Ishikawa (cell line): ENCODE data around the gene S100A13.

Experiments
- CEBPB ChIP-seq: IDR thresholded peaks from 2 replicates; pipeline ENCODE4 v1.6.1; 2012
- EGR1 ChIP-seq: IDR thresholded peaks from 2 replicates; pipeline ENCODE4 v1.6.1; 2012
- EP300 ChIP-seq: IDR thresholded peaks from 2 replicates; pipeline ENCODE4 v1.6.1; 2012; ENCODE audit warnings: borderline replicate concordance
- FOXM1 ChIP-seq: IDR thresholded peaks from 2 replicates; pipeline ENCODE4 v1.6.1; 2012; ENCODE audit warnings: low read depth, borderline replicate concordance
- MAX ChIP-seq: IDR thresholded peaks from 2 replicates; pipeline ENCODE4 v1.6.1; 2012
- REST ChIP-seq: IDR thresholded peaks from 2 replicates; pipeline ENCODE4 v1.6.1; 2012; ENCODE audit warnings: low read depth, mild to moderate bottlenecking
- TAF1 ChIP-seq: IDR thresholded peaks from 2 replicates; pipeline ENCODE4 v1.6.1; 2012; ENCODE audit warnings: low read depth, mild to moderate bottlenecking
- TEAD4 ChIP-seq: IDR thresholded peaks from 2 replicates; pipeline ENCODE4 v1.6.1; 2012
- YY1 ChIP-seq: IDR thresholded peaks from 2 replicates; pipeline ENCODE4 v1.6.1; 2012; ENCODE audit warnings: low read depth
- ZBTB7A ChIP-seq: IDR thresholded peaks from 2 replicates; pipeline ENCODE4 v1.6.1; 2012; ENCODE audit warnings: low read depth

GRCh38 chr1:153577138-153577537, 50.2 kb downstream of the S100A13 start:
- TF ChIP-seq CEBPB, result no peak
- no peak for TF ChIP-seq FOXM1
- no peak for TF ChIP-seq TAF1
- no peak for TF ChIP-seq ZBTB7A
- no peak for TF ChIP-seq REST
- TF ChIP-seq EP300, result no peak
- no peak for TF ChIP-seq YY1
- no peak for TF ChIP-seq MAX
- TF ChIP-seq EGR1, result no peak
- no peak for TF ChIP-seq TEAD4
